SIG-M5 treated with dmso at 0.1 percent for 504 hours (cell line): ENCODE results near the gene SPAG16.
"Not testable (repeated sequence)": the region's sequence is repeated elsewhere in the genome, so short reads cannot be mapped to it uniquely, and the experiment has no call there.

ENCODE experiments used
- DNase-seq: peaks from one replicate; lab custom pipeline; 2025; ENCODE audit not compliant: unreplicated experiment; lab: John Stamatoyannopoulos, UW

SPAG16 gene

DNA sequence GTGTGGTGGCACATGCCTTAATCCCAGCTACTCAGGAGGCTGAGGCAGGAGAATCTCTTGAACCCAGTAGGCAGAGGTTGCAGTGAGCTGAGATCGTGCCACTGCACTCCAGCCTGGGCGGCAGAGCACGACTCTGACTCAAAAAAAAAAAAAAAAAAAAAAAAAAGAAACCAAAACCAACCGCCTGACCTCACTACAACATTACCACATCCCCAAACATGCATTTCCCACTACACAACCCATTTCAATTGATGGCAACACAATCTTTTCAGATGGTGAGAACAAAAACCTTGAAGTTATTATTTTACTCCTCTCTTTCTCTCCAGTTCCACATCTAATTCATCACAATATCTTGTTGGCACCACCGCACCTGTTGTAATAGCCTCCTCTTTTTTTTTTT is 778.0 kb downstream of the SPAG16 start:
- DNase-seq = not testable (repeated sequence)

DNA sequence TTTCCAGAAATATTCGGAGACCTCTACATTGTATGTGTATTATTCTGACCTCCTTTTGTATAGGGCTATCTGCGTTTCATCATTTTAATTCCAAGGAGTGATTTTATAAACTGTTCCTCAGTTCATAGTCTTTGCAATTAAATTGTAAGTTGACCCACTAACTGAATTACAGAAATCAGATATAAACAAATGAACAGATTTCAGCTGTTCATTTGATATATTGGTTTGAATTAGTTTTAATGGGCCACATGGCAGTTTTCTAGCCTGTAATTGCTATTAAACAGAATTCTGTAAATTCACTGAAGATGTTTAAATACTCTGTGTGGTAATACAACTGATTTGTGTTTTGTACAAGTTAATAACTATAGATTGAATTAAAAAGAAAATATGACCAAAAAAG is 780.2 kb downstream of the SPAG16 start:
- DNase-seq = no peak

DNA sequence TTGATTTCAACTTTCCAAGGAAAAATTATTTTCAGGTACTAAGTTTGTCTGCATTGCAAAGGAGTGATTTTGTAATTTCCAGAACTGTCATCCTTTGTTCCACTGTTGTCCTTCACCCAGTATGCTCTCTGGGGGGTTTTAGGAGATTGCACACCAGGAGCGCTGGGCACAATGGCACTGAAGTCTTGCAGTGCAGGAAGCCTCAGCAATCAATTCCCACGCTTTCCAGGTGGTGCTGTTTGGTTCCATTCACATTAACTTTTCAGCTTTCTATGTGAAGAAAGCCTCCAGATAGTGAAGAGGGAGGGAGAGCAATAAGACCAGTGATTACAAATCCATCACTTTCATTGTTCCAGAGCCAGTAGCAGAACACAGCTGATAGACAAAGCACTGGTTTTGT is 782.6 kb downstream of the SPAG16 start:
- no peak for DNase-seq

DNA sequence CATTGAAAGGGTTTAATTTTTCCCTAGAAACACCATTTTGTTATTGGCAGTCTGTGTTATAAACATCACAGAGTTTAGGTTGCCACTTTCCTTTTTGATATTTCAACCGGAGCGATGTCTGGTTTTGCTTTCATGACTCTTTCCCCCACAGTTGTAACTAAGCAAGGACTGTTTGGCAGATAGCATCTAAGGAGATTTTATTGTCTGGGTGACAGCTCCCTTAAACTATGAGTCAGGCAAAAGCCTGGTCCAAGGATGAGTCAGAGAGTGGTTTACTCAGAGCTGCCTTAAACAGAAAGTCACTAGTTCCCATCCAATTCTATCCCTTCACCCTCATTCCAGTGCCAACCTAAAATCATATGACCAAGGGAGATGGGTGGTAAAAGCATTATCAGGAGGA is 785.0 kb downstream of the SPAG16 start:
- peak; percentile 59 for DNase-seq

DNA sequence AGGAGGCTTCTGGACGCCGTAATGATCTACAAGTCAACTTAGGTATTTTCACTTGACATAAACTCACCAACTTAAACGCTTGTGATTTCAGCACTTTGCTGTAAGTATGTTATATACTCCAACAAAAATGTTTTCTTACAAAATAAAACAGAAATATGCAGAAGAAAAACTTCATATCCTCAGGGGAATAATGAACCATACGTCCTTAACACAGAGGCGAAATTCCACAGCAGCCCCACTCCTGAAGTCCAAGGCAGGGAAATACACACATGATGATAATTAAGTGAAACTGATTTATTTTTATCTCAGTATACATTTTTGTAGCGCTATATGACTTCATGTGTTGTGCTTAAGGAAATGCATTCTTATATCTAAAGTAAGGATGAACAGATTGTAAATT is 791.2 kb downstream of the SPAG16 start:
- no peak for DNase-seq

DNA sequence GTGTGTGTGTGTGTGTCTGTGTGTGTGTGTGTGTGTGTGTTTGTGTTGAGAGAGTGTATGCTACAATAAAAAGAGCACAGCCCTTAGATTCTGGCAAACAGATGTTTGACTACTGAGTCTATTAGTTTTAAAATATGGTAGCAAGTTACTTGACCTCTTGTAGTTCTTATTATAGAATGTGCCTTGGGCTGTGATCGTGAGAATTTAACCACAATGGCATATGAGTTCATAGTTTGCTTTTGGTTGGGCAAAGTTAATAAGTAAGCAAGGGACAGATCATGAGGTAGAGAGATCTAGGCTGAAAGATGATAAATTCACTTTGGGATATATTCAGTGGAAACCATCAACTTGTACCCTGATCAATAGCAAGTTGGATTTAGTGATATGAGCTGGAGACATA is 792.3 kb downstream of the SPAG16 start:
- DNase-seq = no peak

DNA sequence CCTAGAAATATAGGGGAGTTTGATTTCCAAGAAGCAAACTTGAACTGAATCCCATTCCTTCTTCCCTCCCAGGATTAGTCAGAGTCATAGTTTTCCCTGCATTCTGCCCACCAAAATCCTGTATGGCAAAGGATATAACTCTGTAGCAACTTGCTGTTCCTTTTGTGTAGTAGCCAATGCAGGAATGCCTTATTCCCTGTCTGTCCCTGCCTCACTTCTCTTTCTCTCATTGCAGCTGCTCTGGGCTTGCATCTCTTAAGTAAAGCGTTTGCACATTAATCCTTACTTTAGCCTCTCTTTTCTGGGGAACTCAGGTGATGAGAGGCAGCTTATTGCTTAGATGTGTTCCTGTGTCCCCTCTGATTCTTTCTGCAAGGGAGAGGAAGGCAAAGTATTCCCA is 793.5 kb downstream of the SPAG16 start:
- DNase-seq = no peak

DNA sequence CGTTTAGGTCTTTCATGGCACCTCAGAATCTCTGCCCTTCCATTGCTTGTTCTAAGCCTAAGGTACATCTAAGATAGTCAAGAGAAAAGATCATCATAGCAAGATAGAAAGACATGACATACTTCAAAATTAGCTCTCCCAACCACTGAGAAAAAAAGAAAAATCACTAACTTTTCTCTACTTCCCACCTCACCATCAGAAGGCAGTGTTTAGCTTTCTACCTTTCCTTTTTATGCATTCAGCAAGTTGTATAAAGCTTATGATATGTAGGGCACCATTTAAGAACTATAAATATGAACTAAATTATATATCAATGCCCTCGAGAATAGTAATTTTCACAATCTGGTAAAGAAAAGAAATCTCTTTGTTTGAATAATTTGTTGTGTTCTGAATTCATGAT is 794.8 kb downstream of the SPAG16 start:
- no peak for DNase-seq

DNA sequence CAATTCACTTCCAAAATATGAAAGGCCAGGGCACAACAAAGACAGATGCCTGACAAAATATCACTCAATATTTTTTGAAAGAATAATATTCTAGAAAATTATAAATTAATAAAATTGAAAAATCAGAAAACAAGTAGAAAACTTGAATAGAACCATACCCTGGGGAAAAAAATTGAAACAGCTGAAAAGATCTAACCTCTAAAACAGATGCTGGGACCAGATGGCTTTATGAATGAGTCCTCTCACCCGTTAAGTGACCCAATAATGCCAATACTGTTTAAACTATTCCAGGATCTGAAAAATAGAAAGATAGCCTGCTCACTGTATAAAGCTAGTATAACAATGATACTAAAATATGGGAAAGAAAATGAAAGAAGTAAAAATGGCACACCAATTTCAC is 804.3 kb downstream of the SPAG16 start:
- DNase-seq = no peak

DNA sequence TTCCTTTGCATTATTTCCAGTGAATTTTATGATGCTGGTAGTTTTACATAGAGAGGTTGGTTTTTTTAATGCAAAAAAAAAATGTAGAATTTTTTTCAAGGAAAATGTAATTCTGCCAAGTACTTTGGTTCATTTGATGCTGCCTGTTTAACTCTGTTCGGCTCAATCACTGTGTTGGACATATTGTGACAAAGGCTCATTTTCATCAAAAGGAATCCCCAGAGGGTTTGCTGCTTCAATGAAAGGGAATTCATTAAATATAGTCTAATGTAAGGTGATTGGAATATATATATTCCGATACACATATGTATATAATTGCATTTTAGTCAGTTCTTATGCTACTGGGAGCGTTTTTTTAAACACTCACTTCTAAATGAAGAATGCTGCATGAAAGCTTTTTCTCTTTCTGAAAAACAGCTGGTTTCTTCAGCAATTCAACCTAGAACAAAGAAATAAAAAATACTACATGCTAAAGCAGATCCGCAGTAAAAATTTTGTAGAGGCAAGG is 812.0 kb downstream of the SPAG16 start:
- no peak for DNase-seq

DNA sequence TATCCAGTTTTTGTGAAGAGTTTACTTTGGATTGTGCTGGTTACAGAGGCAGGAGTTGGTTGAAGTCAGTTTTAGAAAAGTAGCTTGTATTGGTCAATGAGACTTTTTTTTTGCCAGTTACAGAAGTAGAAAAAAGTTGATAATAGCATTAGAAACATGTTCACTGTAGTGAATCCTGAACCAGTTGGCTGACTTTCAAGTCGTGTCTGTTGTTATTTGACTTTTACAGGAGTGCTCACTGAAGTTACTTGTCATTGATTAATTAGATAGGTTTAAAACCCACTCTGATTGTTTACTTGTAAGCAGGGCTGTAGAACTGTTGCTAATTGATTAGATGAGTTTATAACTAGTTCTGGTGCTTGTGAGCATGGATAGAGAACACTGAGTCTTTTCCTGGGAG is 814.5 kb downstream of the SPAG16 start:
- no peak for DNase-seq

DNA sequence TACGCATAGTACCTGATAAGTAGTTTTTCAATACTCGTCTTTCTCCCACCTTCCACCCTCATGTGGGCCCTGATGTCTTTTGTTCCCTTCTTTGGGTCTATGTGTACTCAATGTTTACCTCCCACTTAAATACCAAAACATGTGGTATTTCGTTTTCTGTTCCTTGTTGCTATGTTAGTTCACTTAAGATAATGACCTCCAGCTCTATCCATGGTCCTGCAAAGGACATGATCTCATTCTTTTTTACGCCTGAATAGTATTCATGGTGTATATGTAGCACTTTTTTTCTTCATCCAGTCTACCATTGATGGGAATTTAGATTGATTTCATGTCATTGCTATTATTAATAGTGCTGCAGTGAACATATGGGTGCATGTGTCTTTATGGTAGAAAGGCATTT is 816.2 kb downstream of the SPAG16 start:
- no peak for DNase-seq

DNA sequence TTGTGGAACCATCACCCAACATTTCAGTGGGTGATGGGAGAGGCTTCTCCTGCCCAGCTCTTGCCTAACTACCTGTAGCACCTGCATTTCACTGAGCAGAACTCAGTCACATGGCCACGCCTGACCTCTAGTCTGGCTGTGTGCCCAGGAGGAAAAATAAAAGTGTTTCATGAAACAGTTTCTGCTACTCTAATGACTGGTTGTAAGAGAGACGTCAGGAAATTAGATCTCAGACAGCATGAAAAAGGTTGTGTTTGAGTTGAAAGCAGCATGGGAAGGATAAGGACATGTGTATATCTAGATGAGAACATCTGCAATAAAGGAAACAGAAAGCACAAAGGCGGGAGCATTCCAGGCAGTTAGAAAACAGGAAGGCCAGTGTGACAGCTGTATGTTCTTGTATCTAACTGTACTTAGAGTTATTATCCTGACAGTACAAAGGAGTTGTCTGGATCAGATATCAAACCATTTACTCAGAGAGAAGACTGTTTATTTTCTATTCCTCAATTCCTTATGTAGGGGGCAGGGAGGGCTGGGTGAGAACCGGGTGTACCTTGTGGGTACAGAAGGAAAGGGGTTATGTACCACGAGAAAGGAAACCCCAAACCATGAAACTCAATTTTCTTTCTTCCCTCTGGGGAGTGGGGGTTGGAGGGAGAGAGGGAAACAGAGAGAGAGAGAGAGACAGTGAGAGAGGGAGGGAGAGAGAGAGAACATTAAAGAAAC is 819.2 kb downstream of the SPAG16 start:
- peak; percentile 4 for DNase-seq

DNA sequence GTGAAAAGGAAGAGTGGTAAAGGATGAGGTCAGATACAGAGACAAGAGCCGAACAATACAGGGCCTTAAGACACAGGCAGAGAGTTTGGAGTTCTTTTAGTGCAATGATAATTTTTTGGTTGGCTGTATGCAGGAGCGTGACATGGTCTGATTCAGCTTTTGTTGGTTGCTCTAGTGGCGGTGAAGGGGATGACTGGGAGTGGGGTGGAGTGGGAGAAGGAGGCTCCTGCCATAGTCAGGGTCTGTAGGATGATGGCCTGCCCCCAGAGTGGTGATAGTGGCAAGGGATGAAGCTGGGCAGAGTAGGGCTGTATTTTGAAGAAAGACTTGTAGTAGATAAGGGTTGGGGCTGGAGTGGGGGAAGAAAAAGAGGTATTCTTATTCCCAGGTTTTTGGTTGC is 820.0 kb downstream of the SPAG16 start:
- DNase-seq = no peak

DNA sequence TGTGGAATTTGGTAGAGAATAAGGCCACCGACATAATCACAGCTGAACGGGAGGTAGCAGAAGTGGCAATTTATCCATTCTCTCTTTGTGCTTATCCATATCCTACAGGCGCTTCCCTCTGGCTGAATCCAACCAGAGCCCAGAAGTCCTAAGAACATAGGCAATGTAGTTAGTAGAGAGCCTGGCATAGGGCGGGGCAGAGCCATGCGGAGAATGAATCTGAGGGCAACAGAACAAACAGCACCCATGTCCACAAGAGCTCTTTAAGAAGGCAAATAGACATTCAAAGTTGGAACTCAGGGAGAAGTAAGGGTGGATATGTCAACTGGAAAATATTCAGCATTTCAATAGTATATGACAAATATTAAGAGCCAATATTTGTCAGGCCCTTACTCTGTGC is 820.7 kb downstream of the SPAG16 start:
- no peak for DNase-seq

DNA sequence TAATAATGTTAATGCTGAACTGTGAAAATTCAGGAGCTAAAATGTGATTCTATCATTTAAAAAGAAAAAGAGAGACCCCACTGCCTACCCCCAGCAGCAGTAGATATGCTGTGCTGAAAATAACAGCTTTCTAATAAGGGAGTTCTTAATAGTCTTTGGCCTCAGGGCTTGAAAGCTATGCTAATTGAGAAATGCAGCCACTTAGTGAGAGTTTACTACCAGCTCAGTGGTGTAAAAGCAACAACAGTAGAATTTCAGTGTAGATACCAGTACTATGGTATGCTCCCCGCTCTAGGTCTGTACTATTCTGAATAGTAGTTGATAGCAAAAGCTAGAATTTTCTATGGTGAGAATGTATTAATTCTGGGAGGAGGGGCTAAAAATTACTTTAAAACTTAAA is 823.5 kb downstream of the SPAG16 start:
- no peak for DNase-seq

DNA sequence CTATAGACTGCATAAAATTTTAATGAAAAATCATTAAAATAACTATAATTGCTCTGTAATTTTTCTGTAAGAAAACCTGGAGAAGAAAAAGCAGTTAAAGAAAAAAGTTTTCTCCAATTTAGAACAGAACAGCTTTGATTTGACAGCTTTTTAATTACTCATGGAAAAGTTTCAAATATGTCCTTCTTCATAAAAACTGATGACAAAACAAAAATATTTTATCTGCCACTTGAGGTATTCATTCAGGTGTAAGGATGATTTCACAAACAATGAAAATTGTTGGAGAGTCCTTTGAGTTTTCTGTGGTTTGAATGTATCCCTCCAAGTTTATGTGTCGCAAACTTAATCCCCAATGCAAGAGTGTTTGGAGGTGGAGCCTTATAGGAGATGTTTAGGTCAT is 824.3 kb downstream of the SPAG16 start:
- DNase-seq = no peak

DNA sequence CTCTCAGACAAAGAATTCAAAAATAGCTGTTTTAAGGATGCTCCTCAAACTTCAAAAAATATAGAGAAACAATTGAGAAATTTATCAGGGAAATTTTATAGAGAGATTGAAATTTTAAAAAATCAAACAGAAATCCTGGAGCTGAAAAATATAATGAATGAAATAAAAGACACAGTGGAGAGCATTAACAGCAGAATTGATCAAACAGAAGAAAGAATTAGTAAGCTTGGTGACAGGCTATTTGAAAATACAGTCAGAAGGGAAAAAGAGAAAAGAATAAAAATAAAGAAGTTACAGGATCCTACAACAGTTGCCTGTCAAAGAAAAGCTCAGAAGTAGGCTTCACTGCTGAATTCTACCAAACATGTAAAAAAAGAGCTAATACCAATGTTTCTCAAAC is 832.8 kb downstream of the SPAG16 start:
- no peak for DNase-seq

DNA sequence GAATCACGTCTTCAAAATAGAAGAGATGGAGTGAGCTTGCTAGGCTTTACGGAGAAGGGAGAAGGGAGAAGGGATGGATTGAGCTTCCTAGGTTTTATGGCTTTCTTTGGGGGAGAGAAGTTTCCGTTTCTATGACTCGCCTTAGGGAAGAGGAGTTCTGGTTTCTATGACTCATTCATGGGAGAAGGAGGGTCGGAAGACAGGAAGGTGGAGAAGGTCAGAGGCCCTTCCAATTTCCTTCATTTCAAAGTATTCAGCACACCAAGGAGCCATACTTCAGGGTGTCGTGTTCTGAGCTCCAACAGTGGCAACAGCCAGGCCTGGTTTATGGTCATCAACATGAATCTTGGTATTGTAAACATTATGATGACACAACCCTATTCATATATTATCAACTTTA is 841.9 kb downstream of the SPAG16 start:
- no peak for DNase-seq

DNA sequence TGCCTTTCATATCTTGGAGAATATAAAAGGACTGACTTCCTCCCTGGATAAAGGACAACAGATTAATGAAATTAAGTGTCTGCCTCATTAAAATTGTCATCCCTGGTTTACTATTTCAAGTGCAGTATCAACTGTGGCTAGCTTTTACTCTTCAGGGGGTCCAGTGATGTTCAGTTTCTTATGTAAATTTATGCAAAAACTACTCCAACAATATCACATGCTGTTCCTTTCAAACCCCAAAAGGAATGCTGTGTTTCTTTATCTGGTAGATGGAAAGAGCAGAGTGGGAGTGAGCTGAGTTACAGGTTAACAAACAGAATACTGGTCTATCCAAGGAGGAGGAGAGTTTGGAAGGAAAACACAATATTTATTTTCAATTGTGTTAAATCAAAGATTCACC is 842.9 kb downstream of the SPAG16 start:
- DNase-seq = no peak

DNA sequence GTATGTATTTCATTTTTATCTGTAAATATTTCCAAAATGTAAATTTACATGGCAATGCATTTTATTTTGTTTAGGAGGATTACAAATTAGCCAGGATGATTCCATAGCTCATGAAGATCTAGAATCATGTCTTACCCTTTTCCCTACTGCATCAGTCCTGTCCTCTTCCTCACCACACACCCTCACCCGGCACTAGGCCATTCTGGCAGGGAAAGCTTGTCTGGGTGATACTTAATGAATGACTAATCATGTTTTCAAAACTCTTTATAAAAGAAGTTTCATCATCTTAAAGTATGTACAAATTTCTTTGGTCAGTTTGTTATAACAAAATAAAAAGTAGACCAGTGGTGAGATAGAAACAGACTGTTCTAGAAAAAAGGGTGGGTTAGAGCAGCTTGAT is 843.3 kb downstream of the SPAG16 start:
- DNase-seq = no peak

DNA sequence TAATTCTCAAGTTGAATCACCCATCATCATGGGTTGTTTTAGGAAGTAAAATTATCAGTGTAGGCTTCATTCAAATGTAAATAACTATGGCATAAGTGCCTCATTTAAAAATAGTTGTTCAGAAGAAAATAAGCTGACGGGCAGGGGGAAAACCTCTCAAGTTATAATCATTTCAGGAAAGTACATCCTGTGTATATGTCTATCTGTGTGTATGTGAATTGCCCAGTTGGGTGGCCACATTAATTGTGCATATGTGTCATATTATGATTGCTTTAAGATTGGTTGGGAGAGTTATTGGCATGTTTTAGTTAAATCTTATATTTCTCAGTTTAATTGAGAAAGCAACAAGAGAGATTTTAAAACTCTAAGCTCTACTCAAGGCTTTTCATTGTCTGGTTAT is 843.8 kb downstream of the SPAG16 start:
- DNase-seq = no peak

DNA sequence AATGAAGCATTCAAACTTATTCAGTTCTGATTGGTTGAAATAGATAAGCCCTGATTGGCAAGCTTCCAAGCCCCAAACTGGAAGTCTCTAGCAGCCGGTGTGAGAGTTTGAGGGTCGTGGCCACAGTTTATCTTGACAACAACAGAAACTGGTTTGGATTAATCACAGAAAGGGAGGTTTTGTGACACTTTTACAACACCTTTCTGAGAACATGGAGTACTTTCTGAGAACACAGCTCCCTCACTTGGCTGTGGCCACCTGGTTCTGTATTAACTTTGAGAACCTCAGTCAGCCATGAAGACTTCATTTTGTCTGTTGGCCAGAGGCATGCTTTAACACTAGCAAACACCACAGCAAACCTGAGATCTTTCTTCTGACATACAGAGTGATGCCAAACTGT is 845.9 kb downstream of the SPAG16 start:
- DNase-seq = no peak
